Gastroesophageal sphincter (tissue), 4 donors: ENCODE measurements around the gene MAP4K4. TPM values are rescaled to one million over a fixed set of nuclear protein-coding genes. Genes with fewer than 3 reads are reported as not detected.

ENCODE experiments used
- ATAC-seq: fragments of 150-250 bp; one replicate; pipeline ENCODE4 v1.9.1; 2016; ENCODE audit warnings: mild to moderate bottlenecking, moderate library complexity
- H3K27ac ChIP-seq, 4 donors: fragments of 200-600 bp; sonication (generic) in 3 of 4; 1 replicate in 3 of 4; 2 replicates in 1 of 4; pipeline ENCODE4 v1.5.1; 2016 to 2019
- H3K27me3 ChIP-seq: fragments of 200-600 bp; sonication (generic); one replicate; pipeline ENCODE4 v1.5.1; 2019
- H3K36me3 ChIP-seq, 2 donors: fragments of 200-600 bp; sonication (generic); one replicate each; pipeline ENCODE4 v1.5.1; 2019; ENCODE audit warnings: control low read depth in 1 of 2
- H3K4me1 ChIP-seq, 3 donors: fragments of 200-600 bp; sonication (generic); 1 replicate in 2 of 3; 2 replicates in 1 of 3; pipeline ENCODE4 v1.5.1; 2016 to 2019; ENCODE audit warnings: control low read depth in 2 of 3
- H3K4me3 ChIP-seq, 2 donors: fragments of 200-600 bp; sonication (generic); one replicate each; pipeline ENCODE4 v1.5.1; 2019; ENCODE audit warnings: mild to moderate bottlenecking in 1 of 2, moderate library complexity in 1 of 2
- H3K9me3 ChIP-seq, 3 donors: fragments of 200-600 bp; sonication (generic); one replicate each; pipeline ENCODE4 v1.5.1; 2017 to 2019; ENCODE audit warnings: control low read depth in 2 of 3
- CTCF ChIP-seq, 4 experiments: fragments of 200-600 bp in 2 of 4; fragments of 450-650 bp in 2 of 4; sonication (generic) in 1 of 4; IDR thresholded peaks; one replicate each; pipeline ENCODE4 v1.5.1; 2017 to 2019; ENCODE audit warnings: antibody characterized with exemption in 4 of 4, mild to moderate bottlenecking in 2 of 4, moderate library complexity in 2 of 4
- EP300 ChIP-seq: sonication (generic); formaldehyde crosslinking; IDR thresholded peaks from one replicate; pipeline ENCODE4 v1.6.1; 2017; ENCODE audit warnings: antibody characterized with exemption, mild to moderate bottlenecking
- POLR2A ChIP-seq, 2 donors: fragments of 450-650 bp; IDR thresholded peaks; one replicate each; pipeline ENCODE4 v1.6.1; 2017; ENCODE audit warnings: antibody characterized with exemption in 2 of 2, mild to moderate bottlenecking in 2 of 2, moderate library complexity in 1 of 2
- POLR2AphosphoS5 ChIP-seq: sonication (generic); formaldehyde crosslinking; IDR thresholded peaks from one replicate; pipeline ENCODE4 v1.6.1; 2017; ENCODE audit warnings: antibody characterized with exemption
- WGBS, 2 donors: methylation state at CpG; one replicate each; pipeline ENCODE4 v1.1.5; 2018; ENCODE audit warnings: low coverage in 1 of 2; 5-methylcytosine and 5-hydroxymethylcytosine counted together
- total RNA-seq, 4 donors: library from RNA; depleted of rRNA; stranded (reverse); fragments of >200 nt; gene quantifications; one replicate each; pipeline ENCODE4 v1.1.0, GENCODE V29; 2016

The MAP4K4 gene
- total RNA-seq, 4 donors from 2014 or later: 35.8 to 59.5 (median 48.9) TPM

- Histone ChIP-seq H3K27ac (no peak overlapping the region), H3K9me3 (no peaks in the 10 kb centered on the region), H3K36me3 (no peaks in the 10 kb centered on the region), H3K4me3 (no peak overlapping the region), H3K4me1 (peaks cover 0 to 91% (median 18%) of the 10 kb centered on the region in 3 donors), H3K27me3 (no peaks in the 10 kb centered on the region)
- TF ChIP-seq CTCF (IDR thresholded peaks at IDR 0.05): no peak
- no peak for TF ChIP-seq POLR2AphosphoS5
- no peak for TF ChIP-seq EP300
- no peak for TF ChIP-seq POLR2A (IDR thresholded peaks at IDR 0.05)
- 92% methylated on average over 4 of the region's 11 CpGs; no CpG with 5 or more reads in 1 of the 2 donors for WGBS, 2 donors
- ATAC-seq: no peak
Measured at GRCh38 chr2:101777337-101777736, 79.8 kb downstream of the MAP4K4 start.

- TF ChIP-seq POLR2AphosphoS5 (no peak), POLR2A (IDR thresholded peaks at IDR 0.05) (no peak), EP300 (no peak), CTCF (IDR thresholded peaks at IDR 0.05) (no peak)
- H3K4me1 ChIP-seq: peaks cover 0 to 91% (median 18%) of the 10 kb centered on the region in 3 donors
- H3K36me3 ChIP-seq: no peaks in the 10 kb centered on the region
- no peak overlapping the region for H3K27ac ChIP-seq
- no peak for ATAC-seq
- H3K4me3 ChIP-seq: no peak overlapping the region
- H3K9me3 ChIP-seq: no peaks in the 10 kb centered on the region
- 90 to 97% methylated on average over 4 to 6 of the region's 6 CpGs for WGBS, 2 donors
- no peaks in the 10 kb centered on the region for H3K27me3 ChIP-seq
Measured at GRCh38 chr2:101778102-101778501, 80.6 kb downstream of the MAP4K4 start.

GRCh38 chr2:101779190-101779589 lies 81.7 kb downstream of the MAP4K4 start:
- WGBS, 2 donors: 100% methylated on average over 1 of the region's 1 CpG
- no peak for ATAC-seq
- TF ChIP-seq POLR2AphosphoS5 (no peak), EP300 (no peak), CTCF (IDR thresholded peaks at IDR 0.05) (no peak), POLR2A (IDR thresholded peaks at IDR 0.05) (no peak)
- Histone ChIP-seq H3K4me3 (no peak overlapping the region), H3K27me3 (no peaks in the 10 kb centered on the region), H3K27ac (no peak overlapping the region), H3K9me3 (no peaks in the 10 kb centered on the region), H3K4me1 (peaks cover 0 to 82% (median 18%) of the 10 kb centered on the region in 3 donors), H3K36me3 (no peaks in the 10 kb centered on the region)

- WGBS, 2 donors: 72% methylated on average over 3 of the region's 3 CpGs
- no peaks in the 10 kb centered on the region for H3K36me3 ChIP-seq
- no peak overlapping the region for H3K27ac ChIP-seq
- no peaks in the 10 kb centered on the region for H3K9me3 ChIP-seq
- no peak for ATAC-seq
- no peaks in the 10 kb centered on the region for H3K27me3 ChIP-seq
- TF ChIP-seq EP300 (no peak), POLR2A (IDR thresholded peaks at IDR 0.05) (no peak), CTCF (IDR thresholded peaks at IDR 0.05) (no peak), POLR2AphosphoS5 (no peak)
- no peak overlapping the region for H3K4me3 ChIP-seq
- H3K4me1 ChIP-seq: peaks cover 0 to 82% (median 18%) of the 10 kb centered on the region in 3 donors
Measured at GRCh38 chr2:101779656-101780055, 82.1 kb downstream of the MAP4K4 start.

GRCh38 chr2:101781326-101781725 lies 83.8 kb downstream of the MAP4K4 start:
- WGBS, 2 donors: 75 to 87% methylated on average over 1 to 4 of the region's 4 CpGs
- Histone ChIP-seq H3K4me1 (peaks cover 0 to 68% (median 10%) of the 10 kb centered on the region in 3 donors), H3K27ac (no peak overlapping the region), H3K9me3 (no peaks in the 10 kb centered on the region), H3K4me3 (no peak overlapping the region), H3K36me3 (no peaks in the 10 kb centered on the region), H3K27me3 (no peaks in the 10 kb centered on the region)
- no peak for TF ChIP-seq EP300
- TF ChIP-seq POLR2A (IDR thresholded peaks at IDR 0.05): no peak
- no peak for TF ChIP-seq POLR2AphosphoS5
- TF ChIP-seq CTCF (IDR thresholded peaks at IDR 0.05): no peak
- no peak for ATAC-seq
